ENCODE measurements around the gene GATAD2B.

Gene GATAD2B

DNA sequence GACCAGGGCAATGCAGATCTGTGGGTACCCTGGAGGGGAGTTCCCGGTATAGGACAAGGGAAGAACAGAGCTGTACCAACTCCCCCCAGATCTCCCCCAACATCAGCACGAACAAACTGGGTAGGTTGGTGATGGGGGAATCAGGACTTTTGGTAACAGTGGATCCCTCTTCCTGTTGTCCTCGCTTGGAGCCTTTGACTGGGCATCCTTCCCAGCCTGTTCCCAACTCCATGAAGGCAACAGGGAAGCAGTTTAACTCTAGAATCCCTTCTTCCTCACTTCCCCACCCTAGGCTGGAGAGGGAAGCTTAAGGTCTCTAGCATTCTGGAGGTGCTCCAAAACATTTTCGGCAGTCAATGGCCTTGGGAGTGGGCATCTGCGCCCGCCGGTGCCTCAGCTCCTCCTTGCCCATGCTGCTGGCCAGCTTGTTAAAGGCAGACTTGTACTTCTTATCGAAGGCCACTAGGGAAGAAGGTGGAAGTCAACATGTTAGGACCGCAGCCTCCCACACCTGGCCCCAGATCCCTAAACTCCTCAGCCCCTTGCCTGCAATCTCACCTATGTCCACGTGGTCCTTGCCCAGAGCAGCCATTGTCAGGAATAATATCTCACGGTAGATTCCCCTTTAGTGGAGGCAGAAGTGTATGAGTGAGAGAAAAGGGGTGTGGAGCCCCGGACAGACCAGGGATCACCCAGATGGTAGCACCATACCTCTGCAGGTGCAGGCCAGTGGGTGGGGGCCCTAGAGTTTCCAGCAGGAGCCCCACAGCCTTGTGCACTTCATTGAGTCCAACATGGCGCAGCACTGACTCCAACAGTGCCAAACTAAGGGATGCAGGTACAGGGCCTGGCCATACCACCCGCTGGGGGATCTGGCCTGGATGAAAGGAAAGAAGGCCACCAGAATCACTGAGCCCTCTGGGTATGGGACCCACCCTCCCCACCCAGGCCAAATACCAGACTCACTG is 7.5 kb upstream of the GATAD2B start:
- no peak for TF ChIP-seq EZH2phosphoT487 (IDR thresholded peaks at IDR 0.05; ENCODE audit: borderline replicate concordance)
- TF ChIP-seq, protein P1, sequence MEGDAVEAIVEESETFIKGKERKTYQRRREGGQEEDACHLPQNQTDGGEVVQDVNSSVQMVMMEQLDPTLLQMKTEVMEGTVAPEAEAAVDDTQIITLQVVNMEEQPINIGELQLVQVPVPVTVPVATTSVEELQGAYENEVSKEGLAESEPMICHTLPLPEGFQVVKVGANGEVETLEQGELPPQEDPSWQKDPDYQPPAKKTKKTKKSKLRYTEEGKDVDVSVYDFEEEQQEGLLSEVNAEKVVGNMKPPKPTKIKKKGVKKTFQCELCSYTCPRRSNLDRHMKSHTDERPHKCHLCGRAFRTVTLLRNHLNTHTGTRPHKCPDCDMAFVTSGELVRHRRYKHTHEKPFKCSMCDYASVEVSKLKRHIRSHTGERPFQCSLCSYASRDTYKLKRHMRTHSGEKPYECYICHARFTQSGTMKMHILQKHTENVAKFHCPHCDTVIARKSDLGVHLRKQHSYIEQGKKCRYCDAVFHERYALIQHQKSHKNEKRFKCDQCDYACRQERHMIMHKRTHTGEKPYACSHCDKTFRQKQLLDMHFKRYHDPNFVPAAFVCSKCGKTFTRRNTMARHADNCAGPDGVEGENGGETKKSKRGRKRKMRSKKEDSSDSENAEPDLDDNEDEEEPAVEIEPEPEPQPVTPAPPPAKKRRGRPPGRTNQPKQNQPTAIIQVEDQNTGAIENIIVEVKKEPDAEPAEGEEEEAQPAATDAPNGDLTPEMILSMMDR (conservative IDR thresholded peaks at IDR 0.05; ENCODE audit: low read length), result no peak
- Histone ChIP-seq H3K4me3 (ENCODE audit: low read length, poor library complexity, severe bottlenecking) (no peak overlapping the region), H3K9ac (ENCODE audit: low read depth, low read length, poor library complexity, severe bottlenecking) (no peak overlapping the region), H3F3A (ENCODE audit: low read depth) (no peaks in the 10 kb centered on the region), H4K20me1 (ENCODE audit: insufficient read depth, low read length, poor library complexity, severe bottlenecking) (no peaks in the 10 kb centered on the region), H2AFZ (ENCODE audit: low read length) (no peak overlapping the region), H3K9me3 (ENCODE audit: insufficient read depth, low read depth, low read length) (no peaks in the 10 kb centered on the region), H3K4me1 (ENCODE audit: insufficient read depth, low read length, poor library complexity, severe bottlenecking) (no peaks in the 10 kb centered on the region), H3K36me3 (ENCODE audit: insufficient read depth, low read length) (peaks cover 12% of the 10 kb centered on the region; the same call in 1 of the 2 replicates), H3K27me3 (ENCODE audit: insufficient read depth, low read length, poor library complexity, severe bottlenecking) (no peaks in the 10 kb centered on the region), H3K79me2 (ENCODE audit: insufficient read depth, low read length) (no peaks in the 10 kb centered on the region), H3K9me2 (replicated peaks; ENCODE audit: low read depth, low read length) (no peaks in the 10 kb centered on the region), H3K4me2 (ENCODE audit: low read depth, low read length, poor library complexity, severe bottlenecking) (no peak overlapping the region)

DNA sequence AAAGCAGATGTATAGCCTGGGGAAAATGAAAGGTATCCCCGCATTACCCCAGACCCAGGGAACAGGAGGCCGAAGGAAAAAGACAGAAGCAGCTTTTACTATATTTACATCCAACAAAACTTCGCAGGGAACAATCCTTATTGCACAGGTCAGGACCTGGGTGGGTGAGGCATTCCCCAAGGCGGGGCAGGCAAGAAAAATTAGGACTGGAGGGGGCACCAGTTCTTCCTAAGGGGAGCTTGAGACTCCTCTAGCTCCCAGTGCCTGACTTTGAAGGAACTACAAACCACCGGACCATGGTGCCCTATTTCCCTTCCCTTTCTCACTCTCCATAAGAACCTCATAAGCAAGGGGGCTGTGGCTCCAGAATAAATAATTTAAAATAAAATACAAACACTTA is 6.7 kb upstream of the GATAD2B start:
- H3K4me3 ChIP-seq (ENCODE audit: low read length, poor library complexity, severe bottlenecking), result no peak overlapping the region
- H3K9ac ChIP-seq (ENCODE audit: low read depth, low read length, poor library complexity, severe bottlenecking), result no peak overlapping the region
- peaks cover 12% of the 10 kb centered on the region; the same call in 1 of the 2 replicates for H3K36me3 ChIP-seq (ENCODE audit: insufficient read depth, low read length)
- no peak overlapping the region for H3K4me2 ChIP-seq (ENCODE audit: low read depth, low read length, poor library complexity, severe bottlenecking)
- no peaks in the 10 kb centered on the region for H3K79me2 ChIP-seq (ENCODE audit: insufficient read depth, low read length)
- H3K4me1 ChIP-seq (ENCODE audit: insufficient read depth, low read length, poor library complexity, severe bottlenecking), result no peaks in the 10 kb centered on the region
- H3K9me2 ChIP-seq (replicated peaks; ENCODE audit: low read depth, low read length), result no peaks in the 10 kb centered on the region
- H2AFZ ChIP-seq (ENCODE audit: low read length), result no peak overlapping the region
- no peak for TF ChIP-seq EZH2phosphoT487 (IDR thresholded peaks at IDR 0.05; ENCODE audit: borderline replicate concordance)
- TF ChIP-seq, protein P1 (conservative IDR thresholded peaks at IDR 0.05; ENCODE audit: low read length), result no peak
- H3K27me3 ChIP-seq (ENCODE audit: insufficient read depth, low read length, poor library complexity, severe bottlenecking), result no peaks in the 10 kb centered on the region
- H3K9me3 ChIP-seq (ENCODE audit: insufficient read depth, low read depth, low read length), result no peaks in the 10 kb centered on the region
- no peaks in the 10 kb centered on the region for H3F3A ChIP-seq (ENCODE audit: low read depth)
- H4K20me1 ChIP-seq (ENCODE audit: insufficient read depth, low read length, poor library complexity, severe bottlenecking), result no peaks in the 10 kb centered on the region

DNA sequence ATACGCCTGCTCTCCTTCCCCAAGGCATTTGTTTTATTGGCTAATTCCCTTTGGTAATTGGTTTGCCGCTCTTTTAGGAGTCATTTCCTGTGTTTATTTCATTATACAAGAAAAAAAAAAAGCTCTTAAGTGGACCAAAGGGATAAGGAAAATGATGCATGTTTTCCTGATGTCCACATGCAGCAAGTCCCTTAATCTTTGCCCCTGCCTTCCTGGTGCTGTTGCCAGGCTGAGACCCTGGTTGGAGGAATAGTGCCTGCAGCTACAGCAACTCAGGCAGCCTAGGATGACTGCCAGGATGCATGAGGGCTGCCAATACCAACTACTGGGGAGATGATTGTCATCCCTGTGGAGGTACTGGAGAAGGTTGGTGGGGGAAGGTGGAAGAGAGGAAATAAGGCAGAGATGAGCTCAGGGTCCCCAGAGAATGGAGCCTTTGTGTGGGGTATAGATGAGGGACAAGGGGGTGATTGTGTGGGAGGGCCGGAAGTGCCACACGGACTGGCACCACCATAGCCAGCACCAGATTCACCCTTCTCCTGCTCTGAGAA is 6.1 kb upstream of the GATAD2B start:
- Histone ChIP-seq H3K4me2 (ENCODE audit: low read depth, low read length, poor library complexity, severe bottlenecking) (no peak overlapping the region), H3K4me3 (ENCODE audit: low read length, poor library complexity, severe bottlenecking) (no peak overlapping the region), H3K4me1 (ENCODE audit: insufficient read depth, low read length, poor library complexity, severe bottlenecking) (no peaks in the 10 kb centered on the region), H3K9ac (ENCODE audit: low read depth, low read length, poor library complexity, severe bottlenecking) (no peak overlapping the region), H3K36me3 (ENCODE audit: insufficient read depth, low read length) (peaks cover 12% of the 10 kb centered on the region; the same call in 1 of the 2 replicates), H2AFZ (ENCODE audit: low read length) (no peak overlapping the region), H4K20me1 (ENCODE audit: insufficient read depth, low read length, poor library complexity, severe bottlenecking) (no peaks in the 10 kb centered on the region), H3K9me2 (replicated peaks; ENCODE audit: low read depth, low read length) (no peaks in the 10 kb centered on the region), H3K27me3 (ENCODE audit: insufficient read depth, low read length, poor library complexity, severe bottlenecking) (no peaks in the 10 kb centered on the region), H3K9me3 (ENCODE audit: insufficient read depth, low read depth, low read length) (no peaks in the 10 kb centered on the region), H3F3A (ENCODE audit: low read depth) (no peaks in the 10 kb centered on the region), H3K79me2 (ENCODE audit: insufficient read depth, low read length) (peaks cover 4% of the 10 kb centered on the region; the same call in 1 of the 2 replicates)
- no peak for TF ChIP-seq EZH2phosphoT487 (IDR thresholded peaks at IDR 0.05; ENCODE audit: borderline replicate concordance)
- TF ChIP-seq, protein P1 (conservative IDR thresholded peaks at IDR 0.05; ENCODE audit: low read length), result no peak

Data from Loucy (cell line).